DOHH2 (cell line): ENCODE results near the gene COLEC11.
"Not testable (repeated sequence)": the region's sequence is repeated elsewhere in the genome, so short reads cannot be mapped to it uniquely, and the experiment has no call there.

Experiments
- H3F3A ChIP-seq: fragments of 200-600 bp; sonication (generic), shearing (Covaris generic); 2 replicates; pipeline ENCODE4 v1.6.0; 2016; ENCODE audit warnings: antibody characterized with exemption, mild to moderate bottlenecking; ENCODE audit not compliant: control insufficient read depth, insufficient read depth
- H3K27ac ChIP-seq: fragments of 200-600 bp; sonication (generic); 2 replicates; pipeline ENCODE4 v1.5.1; 2014; ENCODE audit warnings: low read depth, mild to moderate bottlenecking, low read length, moderate library complexity
- H3K27me3 ChIP-seq: fragments of 200-600 bp; sonication (generic); 2 replicates; pipeline ENCODE4 v1.6.1; 2014; ENCODE audit warnings: mild to moderate bottlenecking, low read length, mixed read lengths; ENCODE audit not compliant: control insufficient read depth
- H3K36me3 ChIP-seq: fragments of 200-600 bp; sonication (generic); 2 replicates; pipeline ENCODE4 v1.6.1; 2014; ENCODE audit warnings: mild to moderate bottlenecking, low read length, moderate library complexity, mixed read lengths; ENCODE audit not compliant: control insufficient read depth
- H3K4me1 ChIP-seq: fragments of 200-600 bp; sonication (generic); 2 replicates; pipeline ENCODE4 v1.6.1; 2014; ENCODE audit warnings: mild to moderate bottlenecking, low read length, mixed read lengths; ENCODE audit not compliant: control insufficient read depth
- H3K4me2 ChIP-seq: fragments of 200-600 bp; sonication (generic); 2 replicates; pipeline ENCODE4 v1.6.0; 2014; ENCODE audit warnings: mild to moderate bottlenecking, low read length, moderate library complexity
- H3K4me3 ChIP-seq: fragments of 200-600 bp; sonication (generic); 2 replicates; pipeline ENCODE4 v1.5.1; 2014; ENCODE audit warnings: mild to moderate bottlenecking, low read length, mixed read lengths
- H3K79me2 ChIP-seq: fragments of 200-600 bp; sonication (generic); 2 replicates; pipeline ENCODE4 v1.6.1; 2014; ENCODE audit warnings: mild to moderate bottlenecking, low read length, mixed read lengths; ENCODE audit not compliant: control insufficient read depth
- H3K9me2 ChIP-seq: fragments of 200-600 bp; sonication (generic); replicated peaks from 2 replicates; pipeline ENCODE4 v1.6.1; 2014; ENCODE audit warnings: mild to moderate bottlenecking, low read length, mixed read lengths; ENCODE audit not compliant: control insufficient read depth
- H3K9me3 ChIP-seq: fragments of 200-600 bp; sonication (generic); 2 replicates; pipeline ENCODE4 v1.6.1; 2014; ENCODE audit warnings: antibody characterized with exemption, low read length, mixed read lengths; ENCODE audit not compliant: control insufficient read depth, insufficient read depth
- H4K20me1 ChIP-seq: fragments of 200-600 bp; sonication (generic); 2 replicates; pipeline ENCODE4 v1.6.0; 2014; ENCODE audit warnings: low read depth, mild to moderate bottlenecking, antibody characterized with exemption, low read length, moderate library complexity; ENCODE audit not compliant: control insufficient read depth, insufficient read depth
- CTCF ChIP-seq: fragments of 200-600 bp; sonication (generic); IDR thresholded peaks from one replicate; pipeline ENCODE4 v1.5.1; 2014; ENCODE audit warnings: antibody characterized with exemption, mild to moderate bottlenecking, low read depth, low read length; ENCODE audit not compliant: poor library complexity, severe bottlenecking
- EZH2phosphoT487 ChIP-seq: fragments of 200-600 bp; sonication (generic); IDR thresholded peaks from 2 replicates; pipeline ENCODE4 v1.6.1; 2017; ENCODE audit warnings: borderline replicate concordance, mild to moderate bottlenecking, antibody characterized with exemption, low read length, moderate library complexity, mixed read lengths

COLEC11 gene

GRCh38 chr2:3563521-3563976 is 31.4 kb upstream of the COLEC11 start:
- no peaks in the 10 kb centered on the region for H3K27me3 ChIP-seq
- peak overlapping the region; percentile 60 for H3K4me3 ChIP-seq
- H3K4me1 ChIP-seq: peaks cover 43% of the 10 kb centered on the region
- no peaks in the 10 kb centered on the region for H3K9me2 ChIP-seq
- no peaks in the 10 kb centered on the region for H4K20me1 ChIP-seq
- peaks cover 13% of the 10 kb centered on the region for H3F3A ChIP-seq
- TF ChIP-seq EZH2phosphoT487: no peak
- TF ChIP-seq CTCF: no peak
- H3K9me3 ChIP-seq: no peaks in the 10 kb centered on the region
- H3K79me2 ChIP-seq: peaks cover 9% of the 10 kb centered on the region
- peaks cover 29% of the 10 kb centered on the region for H3K36me3 ChIP-seq
- H3K4me2 ChIP-seq: peak overlapping the region; percentile 69
- H3K27ac ChIP-seq: peak overlapping the region; percentile 31

DNA sequence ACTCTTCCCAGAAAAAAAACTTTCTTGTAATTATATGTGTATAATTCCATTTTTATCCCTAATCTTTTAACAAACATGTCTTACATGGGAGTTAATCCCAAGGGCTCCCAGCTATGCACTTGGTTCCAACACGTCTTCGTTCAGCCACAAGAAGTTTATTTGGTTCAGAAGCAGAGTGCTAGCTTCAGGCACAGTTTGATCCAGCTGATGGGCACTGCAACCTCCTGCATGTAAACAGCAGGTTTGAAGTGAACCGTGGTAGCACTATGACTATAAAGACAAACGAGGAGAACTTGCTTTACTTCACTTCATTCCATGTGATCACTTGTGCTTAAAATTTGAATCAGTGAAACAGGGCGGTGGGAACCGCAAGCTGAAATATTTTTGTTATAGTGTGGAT is 29.8 kb upstream of the COLEC11 start:
- Histone ChIP-seq H3K9me2 (no peaks in the 10 kb centered on the region), H3K9me3 (no peaks in the 10 kb centered on the region), H3K4me1 (peaks cover 28% of the 10 kb centered on the region), H3K4me3 (no peak overlapping the region), H3F3A (0 out of 2 replicates have a peak, but pooled peaks cover 2% of the 10 kb centered on the region), H3K27me3 (no peaks in the 10 kb centered on the region), H3K36me3 (peaks cover 20% of the 10 kb centered on the region), H3K79me2 (peaks cover 2% of the 10 kb centered on the region), H3K4me2 (no peak overlapping the region), H4K20me1 (no peaks in the 10 kb centered on the region), H3K27ac (no peak overlapping the region)
- no peak for TF ChIP-seq CTCF
- TF ChIP-seq EZH2phosphoT487: no peak

DNA sequence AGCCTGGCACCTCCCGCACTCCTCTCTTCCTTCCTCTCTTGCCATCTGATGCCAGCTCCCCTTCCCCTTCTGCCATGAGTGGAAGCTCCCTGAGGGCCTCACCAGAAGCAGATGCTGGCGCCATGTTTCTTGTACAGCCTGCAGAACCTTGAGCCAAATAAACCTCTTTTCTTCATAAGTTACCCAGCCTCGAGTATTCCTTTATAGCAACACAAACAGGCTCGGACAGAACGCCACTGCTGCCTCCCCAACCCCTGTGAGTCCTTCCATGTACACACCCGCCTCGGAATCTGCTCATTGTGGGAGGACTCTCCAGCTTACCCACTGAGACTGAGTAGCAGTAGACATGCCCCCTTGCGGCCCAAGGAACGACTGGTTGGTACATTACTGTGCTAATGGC is 28.1 kb upstream of the COLEC11 start:
- no peak overlapping the region for H3K27ac ChIP-seq
- no peaks in the 10 kb centered on the region for H3K9me3 ChIP-seq
- no peak overlapping the region for H3K4me2 ChIP-seq
- no peaks in the 10 kb centered on the region for H3K79me2 ChIP-seq
- peaks cover 22% of the 10 kb centered on the region for H3K4me1 ChIP-seq
- no peaks in the 10 kb centered on the region for H3K9me2 ChIP-seq
- H3K36me3 ChIP-seq: peaks cover 8% of the 10 kb centered on the region; the same call in 1 of the 2 replicates
- H3K27me3 ChIP-seq: no peaks in the 10 kb centered on the region
- H4K20me1 ChIP-seq: no peaks in the 10 kb centered on the region
- 0 out of 2 replicates have a peak, but pooled peaks cover 2% of the 10 kb centered on the region for H3F3A ChIP-seq
- TF ChIP-seq CTCF (no peak), EZH2phosphoT487 (no peak)
- no peak overlapping the region for H3K4me3 ChIP-seq

DNA sequence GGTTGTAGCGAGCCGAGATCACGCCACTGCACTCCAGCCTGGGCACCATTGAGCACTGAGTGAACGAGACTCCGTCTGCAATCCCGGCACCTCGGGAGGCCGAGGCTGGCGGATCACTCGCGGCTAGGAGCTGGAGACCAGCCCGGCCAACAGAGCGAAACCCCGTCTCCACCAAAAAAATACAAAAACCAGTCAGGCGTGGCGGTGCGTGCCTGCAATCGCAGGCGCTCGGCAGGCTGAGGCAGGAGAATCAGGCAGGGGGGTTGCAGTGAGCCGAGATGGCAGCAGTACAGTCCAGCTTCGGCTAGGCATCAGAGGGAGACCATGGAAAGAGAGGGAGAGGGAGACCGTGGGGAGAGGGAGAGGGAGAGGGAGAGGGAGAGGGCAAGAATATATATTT is 25.3 kb upstream of the COLEC11 start:
- H3F3A ChIP-seq, H3K79me2 ChIP-seq, H3K9me2 ChIP-seq, H4K20me1 ChIP-seq, H3K27me3 ChIP-seq, H3K36me3 ChIP-seq, H3K9me3 ChIP-seq, H3K27ac ChIP-seq, H3K4me3 ChIP-seq, H3K4me2 ChIP-seq: not testable (repeated sequence)
- H3K4me1 ChIP-seq: peaks cover 18% of the 10 kb centered on the region
